Posterior vena cava (tissue), 2 donors: ENCODE measurements around the gene NAV1. TPM values are rescaled to one million over a fixed set of nuclear protein-coding genes. Genes with fewer than 3 reads are reported as not detected.
"Not testable (repeated sequence)": the region's sequence is repeated elsewhere in the genome, so short reads cannot be mapped to it uniquely, and the experiment has no call there.

Source experiments
- DNase-seq: peaks from one replicate; pipeline ENCODE4 v3.0.0-alpha.2; 2020; ENCODE audit warnings: low spot score
- intact Hi-C, 2 donors: fragments of 100-400 bp; cut with DNase I; formaldehyde crosslinking; loops; one replicate each; pipeline versions ENCODE4 v1.14.1 to v1.14.2; 2022 to 2023
- total RNA-seq, 2 donors: library from RNA; stranded (reverse); fragmentation: NEBNext Ultra II Directional; extraction: Animal tissue kit (Norgen Biotek cat#: 25700); gene quantifications; one replicate each; pipeline ENCODE4 v1.2.1, GENCODE V29; 2021
- donor health status: DM: yes; HTN: yes; CAD: no.
- donor health status: DM: yes; HTN: yes; CAD: no.

Gene NAV1
- total RNA-seq, 2 donors from 2014 or later, result 85.0 to 96.0 TPM

GRCh38 chr1:201515062-201515750, 23.7 kb upstream of the NAV1 start:
- DNase-seq, result no peak
- intact Hi-C loops, result loop anchor here in 1 of 2 donors (10.0 kb wide), 1 partner anchor 50 kb away; the partner anchor contains the start of gene PHLDA3

- intact Hi-C loops, result loop anchor here in 1 of 2 donors (10.0 kb wide), 1 partner anchor 51 kb away; the partner anchor contains the start of gene PHLDA3
- DNase-seq, result no peak
Observed at GRCh38 chr1:201515895-201516294, 23.0 kb upstream of the NAV1 start.

GRCh38 chr1:201516511-201517127, 22.3 kb upstream of the NAV1 start:
- intact Hi-C loops, result loop anchor here in 1 of 2 donors (10.0 kb wide), 1 partner anchor 52 kb away; the partner anchor contains the start of gene PHLDA3
- no peak for DNase-seq

GRCh38 chr1:201517631-201518030, 21.3 kb upstream of the NAV1 start:
- DNase-seq, result no peak
- intact Hi-C loops, result loop anchor here in 1 of 2 donors (10.0 kb wide), 1 partner anchor 53 kb away; the partner anchor contains the start of gene PHLDA3

GRCh38 chr1:201518071-201518470, 20.9 kb upstream of the NAV1 start:
- intact Hi-C loops, result loop anchor here in 1 of 2 donors (10.0 kb wide), 1 partner anchor 53 kb away; the partner anchor contains the start of gene PHLDA3
- DNase-seq, result no peak

- intact Hi-C loops, DNase-seq: not testable (repeated sequence)
Observed at GRCh38 chr1:201520046-201520575, 18.8 kb upstream of the NAV1 start.

- no peak for DNase-seq
- intact Hi-C loops, result no loop called here
Observed at GRCh38 chr1:201525193-201525778, 13.6 kb upstream of the NAV1 start.

GRCh38 chr1:201527879-201528278, 11.0 kb upstream of the NAV1 start:
- intact Hi-C loops, result no loop called here
- no peak for DNase-seq

- intact Hi-C loops, result no loop called here
- no peak for DNase-seq
Observed at GRCh38 chr1:201528631-201529252, 10.2 kb upstream of the NAV1 start.

- peak; percentile 97 for DNase-seq
- intact Hi-C loops, result no loop called here
Observed at GRCh38 chr1:201530741-201531531, 8.0 kb upstream of the NAV1 start.

- no peak for DNase-seq
- intact Hi-C loops, result no loop called here
Observed at GRCh38 chr1:201531551-201532425, 7.1 kb upstream of the NAV1 start.

- intact Hi-C loops, result no loop called here
- DNase-seq, result no peak
Observed at GRCh38 chr1:201533836-201534235, 5.1 kb upstream of the NAV1 start.

- no peak for DNase-seq
- intact Hi-C loops, result loop anchor here in 1 of 2 donors (5.0 kb wide), 1 partner anchor 177 kb away; no protein-coding TSS in a partner anchor
Observed at GRCh38 chr1:201535046-201535918, 3.6 kb upstream of the NAV1 start.

- no peak for DNase-seq
- intact Hi-C loops, result loop anchor here in 1 of 2 donors (5.0 kb wide), 1 partner anchor 176 kb away; no protein-coding TSS in a partner anchor
Observed at GRCh38 chr1:201535919-201536245, 3.0 kb upstream of the NAV1 start.

- peak; percentile 89 for DNase-seq
- intact Hi-C loops, result loop anchor here in 1 of 2 donors (5.0 kb wide), 1 partner anchor 176 kb away; no protein-coding TSS in a partner anchor
Observed at GRCh38 chr1:201536558-201536957, 2.4 kb upstream of the NAV1 start.

GRCh38 chr1:201537028-201537427, 1.9 kb upstream of the NAV1 start:
- no peak for DNase-seq
- intact Hi-C loops, result loop anchor here in 1 of 2 donors (5.0 kb wide), 1 partner anchor 175 kb away; no protein-coding TSS in a partner anchor

- intact Hi-C loops, result loop anchor here in 1 of 2 donors (5.0 kb wide), 1 partner anchor 175 kb away; no protein-coding TSS in a partner anchor
Observed at GRCh38 chr1:201537467-201537866, 1.5 kb upstream of the NAV1 start.

More at GRCh38 chr1:201537467-201537866, 1.5 kb upstream of the NAV1 start:
- DNase-seq, result no peak
